SK-N-SH (cell line): ENCODE results near the gene HBZ. TPM values are rescaled to one million over a fixed set of nuclear protein-coding genes. Genes with fewer than 3 reads are reported as not detected.

ENCODE experiments used
- CTCF ChIA-PET: fragments of 300-600, 350-600 bp; formaldehyde crosslinking; extraction: SDS; loops from one replicate; lab custom pipeline; 2021; lab: Yijun Ruan, JAX
- POLR2A ChIA-PET: fragments of 350-600 bp; sonication (Branson Sonifier 250); formaldehyde crosslinking; extraction: SDS; loops from one replicate; lab custom pipeline; 2020; ENCODE audit warnings: antibody characterized with exemption, inconsistent platforms; lab: Yijun Ruan, JAX
- DNase-seq: peaks from one replicate; pipeline ENCODE4 v3.0.0; 2012
- H2AFZ ChIP-seq: fragments of 200-600 bp; sonication (generic); 2 replicates; pipeline ENCODE4 v1.8.1; 2016; ENCODE audit warnings: antibody characterized with exemption, mild to moderate bottlenecking, low read depth
- H3F3A ChIP-seq: fragments of 200-600 bp; sonication (generic); replicated peaks from 2 replicates; pipeline ENCODE3; 2016; ENCODE audit warnings: antibody characterized with exemption, mild to moderate bottlenecking; ENCODE audit not compliant: insufficient read depth
- H3K27ac ChIP-seq, 2 experiments: fragments of 200-500 bp in 1 of 2; fragments of 200-600 bp in 1 of 2; sonication (Bioruptor generic) in 1 of 2; sonication (generic), shearing (Covaris generic) in 1 of 2; 2 replicates each; pipeline versions ENCODE4 v1.5.1 to v1.6.1; 2014 to 2016; ENCODE audit warnings: low read depth in 2 of 2, inconsistent platforms in 1 of 2, low read length in 1 of 2, mild to moderate bottlenecking in 1 of 2, mixed read lengths in 1 of 2
- H3K27me3 ChIP-seq: fragments of 200-600 bp; sonication (generic), shearing (Covaris generic); 2 replicates; pipeline ENCODE4 v1.6.1; 2016; ENCODE audit warnings: mixed run types; ENCODE audit not compliant: insufficient read depth
- H3K36me3 ChIP-seq, 2 experiments: fragments of 200-500 bp in 1 of 2; fragments of 200-600 bp in 1 of 2; sonication (Bioruptor generic) in 1 of 2; sonication (generic) in 1 of 2; replicated peaks in 1 of 2; 2 replicates each; pipeline versions ENCODE3 to v1.5.1; 2014 to 2016; ENCODE audit warnings: low read length in 1 of 2, mild to moderate bottlenecking in 1 of 2; ENCODE audit not compliant: insufficient read depth in 2 of 2, control insufficient read depth in 1 of 2
- H3K4me1 ChIP-seq, 2 experiments: fragments of 200-500 bp in 1 of 2; fragments of 200-600 bp in 1 of 2; sonication (Bioruptor generic) in 1 of 2; sonication (generic), shearing (Covaris generic) in 1 of 2; 2 replicates each; pipeline versions ENCODE4 v1.5.1 to v1.6.1; 2014 to 2016; ENCODE audit warnings: low read depth in 1 of 2, low read length in 1 of 2, mixed run types in 1 of 2; ENCODE audit not compliant: insufficient read depth in 2 of 2, control insufficient read depth in 1 of 2
- H3K4me2 ChIP-seq: fragments of 200-600 bp; sonication (generic), shearing (Covaris generic); 2 replicates; pipeline ENCODE4 v1.6.1; 2017; ENCODE audit warnings: mixed run types
- H3K4me3 ChIP-seq, 2 experiments: fragments of 200-500 bp in 1 of 2; fragments of 200-600 bp in 1 of 2; sonication (Bioruptor generic) in 1 of 2; sonication (generic), shearing (Covaris generic) in 1 of 2; 2 replicates each; pipeline versions ENCODE4 v1.5.1 to v1.8.1; 2014 to 2016; ENCODE audit warnings: low read depth in 2 of 2, inconsistent platforms in 1 of 2, low read length in 1 of 2, mild to moderate bottlenecking in 1 of 2, mixed read lengths in 1 of 2, moderate library complexity in 1 of 2
- H3K79me2 ChIP-seq: fragments of 200-600 bp; sonication (generic); 2 replicates; pipeline ENCODE4 v1.8.1; 2017; ENCODE audit warnings: mild to moderate bottlenecking; ENCODE audit not compliant: insufficient read depth
- H3K9ac ChIP-seq: fragments of 200-600 bp; sonication (generic); 2 replicates; pipeline ENCODE4 v1.6.1; 2017; ENCODE audit warnings: mixed run types
- H3K9me2 ChIP-seq: fragments of 200-600 bp; sonication (generic); 2 replicates; pipeline ENCODE4 v1.6.1; 2017; ENCODE audit warnings: mixed run types
- H3K9me3 ChIP-seq: fragments of 200-600 bp; sonication (generic); 2 replicates; pipeline ENCODE4 v1.6.1; 2017; ENCODE audit warnings: mixed run types, mild to moderate bottlenecking, moderate library complexity
- H4K20me1 ChIP-seq: fragments of 200-600 bp; sonication (generic); 2 replicates; pipeline ENCODE4 v1.6.1; 2017; ENCODE audit warnings: mild to moderate bottlenecking, mixed run types; ENCODE audit not compliant: insufficient read depth
- CHD2 ChIP-seq: fragments of 150-350 bp; IDR thresholded peaks from 2 replicates; pipeline ENCODE4 v1.6.1; 2018; ENCODE audit warnings: low read length; ENCODE audit not compliant: partially characterized antibody
- EP300 ChIP-seq, 2 experiments: IDR thresholded peaks; 2 replicates each; pipeline versions ENCODE4 v1.4.0 to v1.6.1; 2012; ENCODE audit warnings: borderline replicate concordance in 1 of 2, low read depth in 1 of 2, low read length in 1 of 2
- EZH2phosphoT487 ChIP-seq: fragments of 200-600 bp; sonication (generic); IDR thresholded peaks from 2 replicates; pipeline ENCODE4 v1.6.1; 2017; ENCODE audit warnings: low read depth, mixed run types, mild to moderate bottlenecking, antibody characterized with exemption, moderate library complexity, borderline replicate concordance
- FOSL2 ChIP-seq: IDR thresholded peaks from 2 replicates; pipeline ENCODE4 v1.4.0; 2012; ENCODE audit warnings: low read depth, mild to moderate bottlenecking, moderate library complexity, borderline replicate concordance
- FOXJ3 ChIP-seq: sonication (generic); formaldehyde crosslinking; IDR thresholded peaks from 2 replicates; pipeline ENCODE4 v1.5.1; 2020; ENCODE audit warnings: mild to moderate bottlenecking, missing genetic modification reagents
- GABPA ChIP-seq: IDR thresholded peaks from 2 replicates; pipeline ENCODE4 v1.4.0; 2012; ENCODE audit warnings: low read depth, mild to moderate bottlenecking
- IRF3 ChIP-seq: fragments of 150-350 bp; IDR thresholded peaks from 2 replicates; pipeline ENCODE4 v1.6.1; 2016; ENCODE audit warnings: mild to moderate bottlenecking, low read depth, low read length
- JUND ChIP-seq: IDR thresholded peaks from 2 replicates; pipeline ENCODE4 v1.4.0; 2012
- MXI1 ChIP-seq: IDR thresholded peaks from 2 replicates; pipeline ENCODE4 v1.6.1; 2012; ENCODE audit warnings: mild to moderate bottlenecking, low read depth, low read length, improper control_type of control experiment
- POLR2AphosphoS5 ChIP-seq: IDR thresholded peaks from 2 replicates; pipeline ENCODE4 v1.6.1; 2012; ENCODE audit warnings: low read depth, low read length
- RFX5 ChIP-seq: IDR thresholded peaks from 2 replicates; pipeline ENCODE4 v1.6.1; 2012; ENCODE audit warnings: mild to moderate bottlenecking, improper control_type of control experiment, low read length
- RXRA ChIP-seq: IDR thresholded peaks from 2 replicates; pipeline ENCODE4 v1.4.0; 2012; ENCODE audit warnings: low read depth, mild to moderate bottlenecking, borderline replicate concordance
- SIN3A ChIP-seq: IDR thresholded peaks from 2 replicates; pipeline ENCODE4 v1.6.1; 2012; ENCODE audit warnings: low read depth, mild to moderate bottlenecking, low read length, moderate library complexity, borderline replicate concordance
- SMC3 ChIP-seq: IDR thresholded peaks from 2 replicates; pipeline ENCODE4 v1.6.1; 2012; ENCODE audit warnings: low read depth, low read length, improper control_type of control experiment
- TAF1 ChIP-seq: IDR thresholded peaks from 2 replicates; pipeline ENCODE4 v1.6.1; 2012; ENCODE audit warnings: low read depth, mild to moderate bottlenecking, low read length, moderate library complexity, borderline replicate concordance
- TCF12 ChIP-seq: IDR thresholded peaks from 2 replicates; pipeline ENCODE4 v1.4.0; 2012
- USF1 ChIP-seq: IDR thresholded peaks from 2 replicates; pipeline ENCODE4 v1.4.0; 2012; ENCODE audit warnings: low read depth, borderline replicate concordance
- ZBTB33 ChIP-seq: IDR thresholded peaks from 2 replicates; pipeline ENCODE4 v1.4.0; 2012; ENCODE audit warnings: low read depth, borderline replicate concordance
- WGBS: methylation state at CpG from one replicate; pipeline ENCODE4 v1.1.6; 2017; ENCODE audit warnings: low lambda C conversion rate; 5-methylcytosine and 5-hydroxymethylcytosine counted together
- polyA plus RNA-seq, 3 experiments: library from polyadenylated mRNA; depleted of rRNA; stranded (reverse); fragments of >200 nt; gene quantifications; 2 replicates each; pipeline ENCODE4 v1.2.3, GENCODE V29; 2012
- TF ChIP-seq, protein P1 (sequence below): fragments of 150-350 bp; IDR thresholded peaks from 2 replicates; pipeline ENCODE4 v1.6.1; 2017; ENCODE audit warnings: antibody characterized with exemption, low read length, low read depth, borderline replicate concordance
- TF ChIP-seq, protein P2 (sequence below): IDR thresholded peaks from 2 replicates; pipeline ENCODE4; 2012
- TF ChIP-seq, protein P3 (sequence below): IDR thresholded peaks from 2 replicates; pipeline ENCODE4 v1.6.1; 2012; ENCODE audit warnings: mild to moderate bottlenecking, low read depth, low read length, moderate library complexity

HBZ gene
- polyA plus RNA-seq, 1 of the 3 experiments (the other 2 are of a cell fraction) = not detected

- Histone ChIP-seq H4K20me1 (peaks cover 11% of the 10 kb centered on the region), H3K36me3 (peaks cover 3 to 6% of the 10 kb centered on the region in 2 experiments), H2AFZ (no peak overlapping the region), H3K9me2 (no peaks in the 10 kb centered on the region), H3K9ac (no peak overlapping the region), H3K4me1 (peaks cover 0 to 10% of the 10 kb centered on the region in 2 experiments; a peak in 1 of 4 replicates), H3F3A (peaks cover 4% of the 10 kb centered on the region), H3K79me2 (no peaks in the 10 kb centered on the region), H3K27me3 (peaks cover 14% of the 10 kb centered on the region), H3K9me3 (no peaks in the 10 kb centered on the region), H3K4me3 (peak overlapping the region in 1 of 2 experiments; percentile 56; a peak in 1 of 4 replicates), H3K27ac (no peak overlapping the region), H3K4me2 (peak overlapping the region; percentile 91; the same call in 1 of the 2 replicates)
- ChIA-PET POLR2A (no interaction called here), CTCF (interaction anchor here (0.6 to 7.5 kb wide), 28 partner anchors 11 to 181 kb away, joined by 3 to 120 read pairs (median 4); partner anchors contain the start of genes HBM, NPRL3, POLR3K and SNRNP25)
- peak; percentile 43 for DNase-seq
- WGBS = 14% methylated on average over 15 of the region's 22 CpGs
- TF ChIP-seq TCF12 (no peak), TAF1 (no peak), POLR2AphosphoS5 (peak; percentile 61; the same call in 1 of the 2 replicates), EZH2phosphoT487 (no peak), IRF3 (no peak), FOXJ3 (CRISPR knock-in tag) (no peak), RFX5 (no peak), EP300 (IDR thresholded peaks at IDR 0.05; ENCODE audit: borderline replicate concordance in 1 of 2, low read depth in 1 of 2, low read length in 1 of 2) (no peak), GABPA (no peak), RXRA (no peak), ZBTB33 (no peak), JUND (no peak), SIN3A (no peak; the same call in 1 of the 2 replicates), USF1 (no peak), CHD2 (no peak), MXI1 (no peak), FOSL2 (no peak), SMC3 (peak; percentile 51)
- TF ChIP-seq, protein P1, sequence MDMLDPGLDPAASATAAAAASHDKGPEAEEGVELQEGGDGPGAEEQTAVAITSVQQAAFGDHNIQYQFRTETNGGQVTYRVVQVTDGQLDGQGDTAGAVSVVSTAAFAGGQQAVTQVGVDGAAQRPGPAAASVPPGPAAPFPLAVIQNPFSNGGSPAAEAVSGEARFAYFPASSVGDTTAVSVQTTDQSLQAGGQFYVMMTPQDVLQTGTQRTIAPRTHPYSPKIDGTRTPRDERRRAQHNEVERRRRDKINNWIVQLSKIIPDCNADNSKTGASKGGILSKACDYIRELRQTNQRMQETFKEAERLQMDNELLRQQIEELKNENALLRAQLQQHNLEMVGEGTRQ = no peak
- TF ChIP-seq, protein P2, sequence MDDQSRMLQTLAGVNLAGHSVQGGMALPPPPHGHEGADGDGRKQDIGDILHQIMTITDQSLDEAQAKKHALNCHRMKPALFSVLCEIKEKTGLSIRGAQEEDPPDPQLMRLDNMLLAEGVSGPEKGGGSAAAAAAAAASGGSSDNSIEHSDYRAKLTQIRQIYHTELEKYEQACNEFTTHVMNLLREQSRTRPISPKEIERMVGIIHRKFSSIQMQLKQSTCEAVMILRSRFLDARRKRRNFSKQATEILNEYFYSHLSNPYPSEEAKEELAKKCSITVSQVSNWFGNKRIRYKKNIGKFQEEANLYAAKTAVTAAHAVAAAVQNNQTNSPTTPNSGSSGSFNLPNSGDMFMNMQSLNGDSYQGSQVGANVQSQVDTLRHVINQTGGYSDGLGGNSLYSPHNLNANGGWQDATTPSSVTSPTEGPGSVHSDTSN = no peak
- TF ChIP-seq, protein P3, sequence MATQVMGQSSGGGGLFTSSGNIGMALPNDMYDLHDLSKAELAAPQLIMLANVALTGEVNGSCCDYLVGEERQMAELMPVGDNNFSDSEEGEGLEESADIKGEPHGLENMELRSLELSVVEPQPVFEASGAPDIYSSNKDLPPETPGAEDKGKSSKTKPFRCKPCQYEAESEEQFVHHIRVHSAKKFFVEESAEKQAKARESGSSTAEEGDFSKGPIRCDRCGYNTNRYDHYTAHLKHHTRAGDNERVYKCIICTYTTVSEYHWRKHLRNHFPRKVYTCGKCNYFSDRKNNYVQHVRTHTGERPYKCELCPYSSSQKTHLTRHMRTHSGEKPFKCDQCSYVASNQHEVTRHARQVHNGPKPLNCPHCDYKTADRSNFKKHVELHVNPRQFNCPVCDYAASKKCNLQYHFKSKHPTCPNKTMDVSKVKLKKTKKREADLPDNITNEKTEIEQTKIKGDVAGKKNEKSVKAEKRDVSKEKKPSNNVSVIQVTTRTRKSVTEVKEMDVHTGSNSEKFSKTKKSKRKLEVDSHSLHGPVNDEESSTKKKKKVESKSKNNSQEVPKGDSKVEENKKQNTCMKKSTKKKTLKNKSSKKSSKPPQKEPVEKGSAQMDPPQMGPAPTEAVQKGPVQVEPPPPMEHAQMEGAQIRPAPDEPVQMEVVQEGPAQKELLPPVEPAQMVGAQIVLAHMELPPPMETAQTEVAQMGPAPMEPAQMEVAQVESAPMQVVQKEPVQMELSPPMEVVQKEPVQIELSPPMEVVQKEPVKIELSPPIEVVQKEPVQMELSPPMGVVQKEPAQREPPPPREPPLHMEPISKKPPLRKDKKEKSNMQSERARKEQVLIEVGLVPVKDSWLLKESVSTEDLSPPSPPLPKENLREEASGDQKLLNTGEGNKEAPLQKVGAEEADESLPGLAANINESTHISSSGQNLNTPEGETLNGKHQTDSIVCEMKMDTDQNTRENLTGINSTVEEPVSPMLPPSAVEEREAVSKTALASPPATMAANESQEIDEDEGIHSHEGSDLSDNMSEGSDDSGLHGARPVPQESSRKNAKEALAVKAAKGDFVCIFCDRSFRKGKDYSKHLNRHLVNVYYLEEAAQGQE = no peak
These were observed 29.1 kb downstream of the HBZ start for GRCh38 chr16:181565-182021.
